ENCODE results near the gene SPAAR. TPM values are rescaled to one million over a fixed set of nuclear protein-coding genes. Genes with fewer than 3 reads are reported as not detected.

The SPAAR gene
- polyA plus RNA-seq, 3 donors: 1.5 to 16.9 (median 14.6) TPM

Other genes with a start within 250 kb of the SPAAR start
- gene ARHGEF39, start 244.3 kb upstream of the SPAAR start, polyA plus RNA-seq: under 1 TPM; 0.22 to 0.82 (median 0.66) TPM
- 10 to 100 TPM in 1 of 3 donors, 1 to 10 TPM in 2; 2.2 to 45.4 (median 7.4) TPM for gene CA9, start 235.6 kb upstream of the SPAAR start, polyA plus RNA-seq
- gene TPM2, start 219.6 kb upstream of the SPAAR start, polyA plus RNA-seq: 100 to 1,000 TPM in 2 of 3 donors, 10 to 100 TPM in 1; 59.0 to 552 (median 253) TPM
- 100 to 1,000 TPM in 2 of 3 donors, 10 to 100 TPM in 1; 72.4 to 310 (median 201) TPM for gene TLN1, start 177.3 kb upstream of the SPAAR start, polyA plus RNA-seq
- gene CREB3, start 176.8 kb upstream of the SPAAR start, polyA plus RNA-seq: 10 to 100 TPM; 23.1 to 37.0 (median 33.0) TPM
- gene GBA2, start 160.3 kb upstream of the SPAAR start, polyA plus RNA-seq: 10 to 100 TPM; 24.0 to 48.8 (median 36.8) TPM
- gene RGP1, start 160.2 kb upstream of the SPAAR start, polyA plus RNA-seq: 10 to 100 TPM in 1 of 3 donors, 1 to 10 TPM in 2; 7.3 to 16.0 (median 9.9) TPM
- gene MSMP, start 155.2 kb upstream of the SPAAR start, polyA plus RNA-seq: under 1 TPM in 2 of 3 donors, not detected in 1; 0.30 to 1.00 TPM
- 10 to 100 TPM in 2 of 3 donors, 1 to 10 TPM in 1; 4.9 to 27.1 (median 18.3) TPM for gene NPR2, start 117.9 kb upstream of the SPAAR start, polyA plus RNA-seq
- gene SPAG8, start 97.2 kb upstream of the SPAAR start, polyA plus RNA-seq: under 1 TPM; 0.78 to 0.90 (median 0.80) TPM
- gene HINT2, start 94.4 kb upstream of the SPAAR start, polyA plus RNA-seq: 100 to 1,000 TPM in 1 of 3 donors, 10 to 100 TPM in 2; 54.7 to 111 (median 63.3) TPM
- under 1 TPM in 1 of 3 donors, not detected in 2; 0.03 TPM for gene FAM221B, start 80.8 kb upstream of the SPAAR start, polyA plus RNA-seq
- gene TMEM8B, start 80.3 kb upstream of the SPAAR start, polyA plus RNA-seq: 1 to 10 TPM; 4.5 to 5.6 (median 5.1) TPM
- not detected for gene OR13J1, start 39.1 kb upstream of the SPAAR start, polyA plus RNA-seq
- 1 to 10 TPM; 3.6 to 9.4 (median 4.1) TPM for gene HRCT1, start 3.3 kb upstream of the SPAAR start, polyA plus RNA-seq
- gene OR2S2, start 48.7 kb downstream of the SPAAR start, polyA plus RNA-seq: not detected
- 10 to 100 TPM in 1 of 3 donors, 1 to 10 TPM in 2; 1.6 to 11.5 (median 7.4) TPM for gene RECK, start 127.4 kb downstream of the SPAAR start, polyA plus RNA-seq
- 10 to 100 TPM in 2 of 3 donors, 1 to 10 TPM in 1; 4.0 to 67.7 (median 43.7) TPM for gene GLIPR2, start 227.2 kb downstream of the SPAAR start, polyA plus RNA-seq